Hematopoietic multipotent progenitor cell treated with erythropoietin and hydrocortisone succinate and interleukin-3 and kit ligand, for 8 days (in vitro differentiated cells): ENCODE measurements around the gene GPD2.
"Not testable (repeated sequence)": the region's sequence is repeated elsewhere in the genome, so short reads cannot be mapped to it uniquely, and the experiment has no call there.

Experiments
- DNase-seq: peaks from one replicate; pipeline ENCODE4 v3.0.0-alpha.2; 2015

GPD2 gene

DNA sequence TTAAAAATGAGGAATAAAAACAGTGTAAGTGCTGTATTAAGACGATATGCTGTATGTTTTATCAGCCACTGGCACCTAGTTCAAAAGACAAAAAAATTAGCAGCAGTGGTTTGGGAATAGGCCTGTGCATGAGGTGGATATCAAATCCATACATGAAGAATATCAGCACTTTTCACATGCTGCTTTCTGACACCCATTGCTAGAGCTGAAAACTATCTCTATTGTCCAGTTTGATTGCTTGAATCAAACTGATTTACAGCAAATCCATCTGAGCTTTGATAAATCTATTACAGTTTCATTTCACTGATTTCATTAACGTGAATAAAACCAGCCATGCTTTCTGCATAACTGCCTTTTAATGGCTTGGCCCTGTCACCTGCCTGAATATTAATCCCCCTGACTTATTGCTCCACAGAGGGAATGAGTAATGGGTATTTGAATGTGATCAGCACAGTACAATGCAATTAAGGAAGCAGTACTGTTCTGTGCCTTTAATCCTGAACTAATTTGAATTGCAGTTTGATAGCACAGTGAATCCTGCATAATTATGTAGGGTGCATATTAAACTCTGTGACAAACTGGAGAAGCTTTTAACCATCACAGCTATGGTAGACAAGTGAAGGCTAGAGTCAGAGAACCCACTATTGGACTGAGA lies 154.0 kb downstream of the GPD2 start:
- DNase-seq, result peak; percentile 1

DNA sequence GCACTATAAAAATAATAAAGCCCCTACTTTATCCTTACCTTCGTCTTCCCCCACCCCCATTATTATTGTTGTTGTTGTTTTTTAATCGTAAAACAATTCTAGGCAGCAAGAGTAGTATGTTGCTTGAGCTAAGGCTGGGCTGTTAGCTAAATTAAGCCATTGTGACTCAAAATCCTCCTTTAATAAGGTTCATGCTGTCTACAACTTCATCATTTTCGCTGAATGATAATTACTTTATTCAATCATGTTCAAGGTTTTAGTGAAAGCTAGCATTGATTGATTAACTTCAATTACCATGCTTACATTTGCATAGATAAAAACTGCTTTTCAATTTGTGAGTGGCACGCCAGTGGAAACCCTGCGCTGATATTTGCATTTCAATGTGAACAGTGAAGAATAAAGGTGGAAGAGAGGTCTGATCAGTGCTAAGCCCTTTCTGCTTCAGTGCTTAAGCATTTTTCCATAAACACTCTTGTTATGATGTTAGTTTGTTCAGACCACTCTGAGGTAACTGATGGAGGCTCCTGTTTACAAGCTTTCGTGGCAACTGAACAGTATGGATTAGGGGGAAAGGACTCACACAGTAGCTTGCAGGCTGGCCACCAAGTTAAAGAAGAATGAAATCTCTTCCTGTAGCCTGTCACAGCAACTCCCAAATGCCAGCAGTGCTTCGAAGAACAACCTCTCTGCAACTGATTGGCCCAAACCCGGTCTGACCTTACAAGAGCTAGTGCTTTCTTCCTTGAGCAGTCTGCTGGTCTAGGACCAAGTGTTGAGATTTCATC lies 156.8 kb downstream of the GPD2 start:
- no peak for DNase-seq

DNA sequence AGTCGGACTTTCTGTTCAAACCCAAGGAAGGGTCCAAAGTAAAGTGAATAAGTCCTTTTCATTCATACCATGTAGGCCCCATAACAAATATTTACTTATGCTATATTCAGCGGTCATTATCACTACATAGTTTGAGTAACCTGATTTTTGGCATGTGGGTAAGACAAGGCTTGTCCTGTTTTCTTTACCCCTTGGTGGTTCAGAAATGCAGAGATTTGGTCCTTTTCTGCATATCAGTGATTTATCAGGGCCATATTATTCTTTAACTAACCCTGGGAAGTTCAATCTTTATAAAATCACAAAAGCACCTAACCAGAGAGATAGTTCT lies 157.4 kb downstream of the GPD2 start:
- no peak for DNase-seq

DNA sequence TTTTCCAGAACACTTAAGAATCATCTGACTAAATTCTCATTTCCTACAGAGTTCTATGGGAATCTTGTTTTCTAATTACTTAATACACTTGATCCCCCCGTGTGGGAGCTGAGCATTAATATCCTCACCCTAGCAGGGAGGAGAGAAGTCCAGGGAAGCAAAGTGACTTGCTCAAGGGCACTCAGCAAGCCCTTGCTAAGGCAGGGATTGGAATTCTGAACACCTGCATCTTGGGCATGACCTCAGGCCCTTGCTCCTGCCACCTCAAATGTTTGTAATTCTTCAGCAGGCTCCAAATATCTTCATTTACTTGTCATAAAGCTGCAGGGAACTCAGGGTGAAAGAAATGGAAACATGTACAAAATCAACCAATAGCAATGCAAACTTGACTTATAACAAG lies 162.4 kb downstream of the GPD2 start:
- no peak for DNase-seq

DNA sequence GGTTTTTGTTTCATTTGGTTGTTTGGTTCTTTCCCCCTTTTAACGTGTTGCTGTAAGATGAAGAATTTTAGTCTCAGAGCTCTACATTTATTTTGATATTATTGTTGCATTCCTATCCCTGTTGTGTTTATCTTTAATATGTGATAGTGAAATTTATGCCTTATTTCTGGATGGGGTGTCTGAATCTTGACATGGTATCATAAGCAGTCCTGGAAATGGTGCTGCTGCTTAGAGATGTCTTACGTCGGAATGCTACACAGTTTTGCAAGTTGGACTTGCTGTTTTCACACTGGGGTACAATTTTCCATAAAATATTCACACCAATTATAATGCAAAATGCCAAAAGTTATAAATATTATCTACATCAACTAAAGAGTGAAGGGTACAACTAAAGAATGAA lies 164.0 kb downstream of the GPD2 start:
- no peak for DNase-seq

DNA sequence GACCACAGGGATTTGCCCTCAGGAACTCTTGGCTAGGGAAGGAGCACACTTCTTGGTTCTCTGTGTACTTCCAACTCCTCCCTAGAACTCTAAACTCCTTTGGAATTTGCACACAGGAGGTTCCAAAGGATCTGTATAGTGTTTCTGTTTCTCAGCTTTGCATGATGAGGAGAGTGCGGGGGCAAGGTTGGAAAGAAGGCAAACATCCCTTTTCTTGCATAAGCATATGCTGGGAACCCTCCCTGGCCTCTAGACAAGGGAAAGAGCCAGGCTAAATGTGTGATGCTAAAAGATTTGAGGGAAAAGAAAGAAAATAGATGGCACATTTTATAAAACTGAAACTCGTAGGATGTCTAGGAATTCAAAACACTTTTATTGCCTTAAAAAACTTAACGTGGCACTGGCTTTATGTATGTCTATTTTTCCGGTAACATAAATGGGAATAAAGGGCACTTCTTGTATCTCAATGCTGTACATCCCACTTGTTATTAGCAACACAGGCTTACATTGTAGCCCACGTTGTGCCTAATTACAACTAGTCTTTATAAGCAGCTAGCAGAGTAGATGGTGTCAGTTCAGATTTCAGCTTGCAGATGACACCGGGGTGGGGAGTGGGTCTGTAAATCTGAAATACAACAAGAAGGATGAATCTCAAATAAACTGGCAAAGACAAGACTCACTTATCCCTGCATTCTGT lies 165.8 kb downstream of the GPD2 start:
- DNase-seq, result no peak

DNA sequence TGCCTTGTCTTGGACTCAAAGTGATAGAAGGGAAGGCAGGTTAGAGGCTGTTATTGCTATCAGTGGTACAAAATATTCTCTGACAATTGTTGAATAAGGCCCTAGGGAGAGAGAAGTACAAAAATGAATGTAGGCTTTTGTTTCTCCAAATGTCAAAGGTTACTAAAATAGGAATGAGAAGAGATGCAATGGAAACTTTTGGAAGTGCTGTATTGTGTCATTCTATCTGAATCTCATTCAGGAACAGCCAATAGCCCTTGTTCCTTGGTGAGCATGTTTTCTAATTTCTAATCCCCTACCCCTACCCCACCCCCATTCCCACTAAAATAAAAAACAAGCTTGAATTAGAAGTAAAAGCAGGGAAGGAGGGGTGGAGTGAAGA lies 166.4 kb downstream of the GPD2 start:
- DNase-seq, result no peak

DNA sequence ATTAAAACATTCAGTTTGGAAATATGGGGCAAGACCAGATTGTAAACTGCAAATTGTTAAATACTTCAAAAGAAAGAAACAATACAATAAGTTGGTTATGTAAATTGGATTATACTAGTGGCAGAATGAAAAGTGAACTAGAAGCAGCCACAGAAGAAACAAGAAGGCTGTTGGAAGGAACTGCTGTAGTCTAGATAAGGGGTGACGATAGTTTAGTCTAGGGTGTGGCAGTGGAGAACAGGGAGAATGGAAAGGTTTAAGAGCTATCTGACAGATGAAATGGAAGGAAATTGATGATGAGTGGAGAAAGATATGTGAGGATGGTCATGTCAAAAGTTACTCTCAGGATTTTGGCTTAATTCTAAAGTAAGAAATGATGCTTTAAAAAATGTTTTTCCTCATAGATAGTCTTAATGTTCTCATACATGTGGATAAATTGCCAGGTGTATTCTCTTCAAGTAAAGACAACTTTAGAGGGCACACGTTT lies 179.7 kb downstream of the GPD2 start:
- DNase-seq, result peak; percentile 7

DNA sequence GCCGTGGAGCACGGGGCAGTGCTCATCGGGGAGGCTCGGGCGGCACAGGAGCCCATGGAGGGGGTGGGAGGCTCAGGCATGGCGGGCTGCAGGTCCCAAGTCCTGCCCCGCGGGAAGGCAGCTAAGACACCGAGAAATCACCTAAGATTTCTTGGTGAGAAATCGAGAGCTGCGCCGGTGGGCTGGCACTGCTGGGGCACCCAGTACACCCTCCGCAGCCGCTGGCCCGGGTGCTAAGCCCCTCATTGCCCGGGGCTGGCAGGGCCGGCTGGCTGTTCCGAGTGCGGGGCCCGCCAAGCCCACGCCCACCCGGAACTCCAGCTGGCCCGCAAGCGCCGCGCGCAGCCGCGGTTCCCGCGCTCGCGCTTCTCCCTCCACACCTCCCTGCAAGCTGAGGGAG lies 181.9 kb downstream of the GPD2 start:
- DNase-seq, result not testable (repeated sequence)

DNA sequence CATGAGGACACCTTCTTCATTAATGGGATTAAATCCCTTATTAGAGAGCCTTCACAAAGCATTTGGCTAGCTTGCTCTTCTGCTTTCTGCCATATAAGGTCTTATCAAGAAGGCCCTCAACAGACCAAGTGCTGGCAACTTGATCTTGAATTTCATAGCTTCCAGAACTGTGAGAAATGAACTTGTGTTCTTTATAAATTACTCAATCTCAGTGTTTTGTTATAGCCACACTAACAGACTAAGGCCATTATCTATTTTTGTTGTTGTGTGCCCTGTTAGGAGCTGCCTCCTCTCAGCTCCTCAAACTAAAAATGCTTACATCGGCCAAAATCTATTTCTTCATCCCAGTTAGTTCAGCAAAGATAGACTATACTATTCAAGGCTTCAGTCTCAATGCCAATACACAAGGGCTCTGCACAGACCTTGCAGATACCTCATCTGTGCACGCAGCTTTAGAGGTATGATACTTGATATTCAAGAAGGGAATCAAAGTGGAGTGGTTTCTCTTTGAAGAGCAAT lies 182.9 kb downstream of the GPD2 start:
- no peak for DNase-seq

DNA sequence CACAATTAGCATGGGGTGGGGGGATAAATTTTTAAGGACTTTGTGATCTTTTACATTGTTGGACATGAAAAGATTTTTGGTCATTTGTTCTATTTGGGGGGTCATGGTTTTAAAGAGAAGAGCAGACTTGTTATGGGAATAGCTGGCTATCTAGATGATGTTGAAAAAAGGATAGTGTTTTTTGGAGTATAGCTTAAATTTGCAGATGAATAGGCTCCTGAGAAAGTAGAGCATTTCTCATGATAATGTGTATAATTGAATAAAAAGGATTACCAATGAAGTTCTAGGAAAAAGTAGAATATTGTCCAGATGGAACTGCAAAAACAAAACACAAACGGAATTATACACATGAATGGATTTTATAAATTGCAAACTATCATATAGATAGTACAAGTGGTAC lies 186.3 kb downstream of the GPD2 start:
- DNase-seq, result no peak

DNA sequence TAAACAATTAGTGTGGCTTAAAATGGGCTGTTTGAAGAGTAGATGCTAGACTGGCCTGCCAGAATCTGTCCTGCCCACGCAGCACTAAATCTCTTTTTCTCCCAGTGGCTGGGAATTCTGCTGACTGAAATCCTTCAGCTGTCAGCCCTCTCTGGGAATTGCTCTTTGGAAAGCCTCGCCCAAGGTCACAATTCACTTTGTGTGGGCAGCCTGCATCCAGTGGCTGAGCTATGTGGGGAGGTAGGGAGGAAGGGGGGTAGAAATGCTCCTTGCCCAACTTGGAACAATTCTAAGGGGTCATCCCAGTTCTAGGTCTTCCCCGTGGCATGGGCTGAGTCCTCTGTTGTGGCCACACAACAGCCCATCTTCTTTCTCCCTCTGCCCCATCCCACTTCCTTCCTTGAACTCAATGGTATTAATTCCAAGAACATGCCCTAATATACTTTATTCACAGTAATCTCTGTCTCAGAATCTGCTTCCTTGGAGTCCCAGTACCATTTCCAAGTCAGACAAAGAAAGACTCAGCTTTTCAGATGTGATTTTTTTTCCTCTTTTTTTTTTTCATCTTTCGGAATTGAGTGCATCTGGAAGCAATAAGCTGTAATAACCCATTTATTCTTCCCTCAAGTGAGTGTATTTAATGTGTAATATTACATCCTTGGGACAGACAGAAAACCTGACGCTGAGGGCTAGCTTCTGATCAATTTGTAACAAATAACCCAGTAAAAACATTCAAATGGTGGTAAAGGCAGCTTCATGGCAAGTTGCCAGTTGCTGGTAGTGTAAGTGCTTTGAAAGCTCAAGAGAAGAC lies 189.4 kb downstream of the GPD2 start:
- no peak for DNase-seq

DNA sequence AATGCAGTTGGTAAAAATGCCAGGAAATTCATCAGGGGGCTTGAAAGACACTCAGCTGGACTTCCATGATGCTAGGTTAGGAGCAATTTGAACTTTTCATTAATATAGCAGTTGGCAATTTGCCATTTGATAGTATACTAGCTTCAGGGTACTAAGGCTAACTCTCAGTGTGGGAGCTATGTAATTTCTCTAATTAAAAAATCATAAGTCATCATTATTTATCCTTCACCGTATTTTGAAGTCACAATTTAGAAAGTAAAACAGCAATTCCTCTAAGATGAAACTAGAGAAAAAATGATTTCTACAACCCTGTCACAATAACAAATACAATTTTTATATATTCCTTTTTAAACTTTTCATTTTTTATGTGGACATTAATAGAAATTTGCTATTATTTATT lies 190.8 kb downstream of the GPD2 start:
- DNase-seq, result no peak

DNA sequence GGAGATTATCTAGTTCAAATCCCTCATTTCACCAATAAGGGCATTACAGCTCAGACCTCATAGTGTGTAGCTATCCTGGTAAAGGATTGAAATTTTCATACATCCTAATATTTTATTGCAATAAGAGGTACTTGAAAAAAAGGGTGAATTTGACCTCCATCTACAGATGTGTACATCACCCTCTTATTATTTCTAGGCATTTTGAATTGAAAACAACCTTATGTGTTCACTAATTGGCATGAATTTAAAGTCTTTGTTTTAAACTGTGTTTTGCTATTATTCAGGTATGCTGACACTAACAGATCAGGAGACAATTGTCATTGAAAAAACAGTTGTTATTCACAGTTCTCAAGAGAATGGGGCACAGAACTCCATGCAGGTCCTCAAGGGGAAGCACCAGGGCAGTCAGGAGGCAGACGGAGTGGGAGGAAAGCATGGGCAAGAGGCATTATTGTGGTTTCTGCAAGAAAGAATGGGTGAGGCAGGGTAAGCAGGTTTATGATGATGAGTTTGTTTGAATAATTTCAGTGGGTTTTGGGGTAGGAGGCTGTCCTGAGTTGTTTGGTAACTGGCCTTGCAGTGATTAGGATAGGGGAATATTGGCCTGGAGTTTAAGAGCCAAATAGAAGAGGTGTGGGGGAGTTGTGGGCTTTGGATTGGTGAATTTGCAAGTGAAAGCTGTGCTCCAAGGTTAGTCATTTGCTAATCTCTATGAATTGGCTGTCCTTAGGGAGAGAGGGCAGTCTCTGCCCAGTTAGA lies 194.6 kb downstream of the GPD2 start:
- no peak for DNase-seq

DNA sequence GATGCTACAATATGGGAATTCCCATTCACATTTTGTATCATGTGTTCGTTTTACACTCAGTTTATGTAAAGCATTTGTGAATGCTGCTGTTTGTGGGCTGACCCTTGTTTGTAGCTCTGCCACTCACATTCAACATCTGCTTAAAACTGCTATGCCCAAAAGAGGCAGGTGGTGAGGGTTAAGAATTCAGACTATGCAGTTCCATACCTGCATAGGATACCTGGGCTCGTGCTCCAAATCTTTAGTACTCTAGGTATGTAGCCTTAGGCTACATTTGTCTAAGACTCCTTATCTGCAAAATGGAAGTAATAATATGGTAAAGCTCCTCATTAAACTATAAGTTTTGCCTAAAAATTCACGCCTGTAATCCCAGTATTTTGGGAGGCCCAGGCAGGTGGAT lies 199.5 kb downstream of the GPD2 start:
- no peak for DNase-seq
